Measurements from ENCODE around the gene H3-3A. TPM values are rescaled to one million over a fixed set of nuclear protein-coding genes. Genes with fewer than 3 reads are reported as not detected.

H3-3A gene
- total and polyA plus RNA-seq, 2 experiments from 2014 or later: 528 to 617 TPM

- H2AFZ ChIP-seq: no peak overlapping the region
- no peaks in the 10 kb centered on the region for H3K9me3 ChIP-seq (ENCODE audit: low read depth)
- H3K4me1 ChIP-seq (ENCODE audit: insufficient read depth): peaks cover 7% of the 10 kb centered on the region
- H3K27me3 ChIP-seq: no peaks in the 10 kb centered on the region
- no peak overlapping the region for H3K4me2 ChIP-seq
- WGBS (ENCODE audit: low lambda C conversion rate, missing lambda C conversion rate): 86% methylated on average over 6 of the region's 6 CpGs
- no peaks in the 10 kb centered on the region for H4K20me1 ChIP-seq (ENCODE audit: insufficient read depth, poor library complexity, severe bottlenecking)
- no peak overlapping the region for H3K4me3 ChIP-seq
- H3K9me2 ChIP-seq (replicated peaks; ENCODE audit: insufficient read depth): no peaks in the 10 kb centered on the region
- no peak overlapping the region for H3K27ac ChIP-seq
- DNase-seq (ENCODE audit: low spot score): no peak
- H3K79me2 ChIP-seq: no peaks in the 10 kb centered on the region
- TF ChIP-seq EZH2 (IDR thresholded peaks at IDR 0.05; ENCODE audit: borderline replicate concordance) (no peak), EZH2phosphoT487 (IDR thresholded peaks at IDR 0.05; ENCODE audit: low read depth, severe bottlenecking, unreplicated experiment) (no peak), CTCF (IDR thresholded peaks at IDR 0.05; ENCODE audit: poor library complexity) (no peak)
- H3K36me3 ChIP-seq (replicated peaks; ENCODE audit: insufficient read depth, low read depth): no peaks in the 10 kb centered on the region
These were observed 56.7 kb downstream of the H3-3A start for GRCh38 chr1:226119169-226119568.

GRCh38 chr1:226120398-226120797, 57.9 kb downstream of the H3-3A start:
- TF ChIP-seq CTCF (IDR thresholded peaks at IDR 0.05; ENCODE audit: poor library complexity) (no peak), EZH2 (IDR thresholded peaks at IDR 0.05; ENCODE audit: borderline replicate concordance) (no peak), EZH2phosphoT487 (IDR thresholded peaks at IDR 0.05; ENCODE audit: low read depth, severe bottlenecking, unreplicated experiment) (no peak)
- Histone ChIP-seq H3K4me1 (ENCODE audit: insufficient read depth) (peaks cover 7% of the 10 kb centered on the region), H2AFZ (no peak overlapping the region), H3K36me3 (replicated peaks; ENCODE audit: insufficient read depth, low read depth) (no peaks in the 10 kb centered on the region), H3K79me2 (no peaks in the 10 kb centered on the region), H3K9me3 (ENCODE audit: low read depth) (no peaks in the 10 kb centered on the region), H3K4me3 (no peak overlapping the region), H3K27me3 (no peaks in the 10 kb centered on the region), H3K9me2 (replicated peaks; ENCODE audit: insufficient read depth) (no peaks in the 10 kb centered on the region), H4K20me1 (ENCODE audit: insufficient read depth, poor library complexity, severe bottlenecking) (no peaks in the 10 kb centered on the region), H3K27ac (no peak overlapping the region), H3K4me2 (no peak overlapping the region)
- DNase-seq (ENCODE audit: low spot score): no peak
- 88% methylated on average over 5 of the region's 5 CpGs for WGBS (ENCODE audit: low lambda C conversion rate, missing lambda C conversion rate)

- peak overlapping the region; percentile 97 for H3K4me3 ChIP-seq
- H2AFZ ChIP-seq: peak overlapping the region; percentile 49
- H3K79me2 ChIP-seq: no peaks in the 10 kb centered on the region
- H3K27ac ChIP-seq: peak overlapping the region; percentile 84
- peaks cover 7% of the 10 kb centered on the region for H3K4me1 ChIP-seq (ENCODE audit: insufficient read depth)
- no peak for DNase-seq (ENCODE audit: low spot score)
- H4K20me1 ChIP-seq (ENCODE audit: insufficient read depth, poor library complexity, severe bottlenecking): no peaks in the 10 kb centered on the region
- H3K4me2 ChIP-seq: peak overlapping the region; percentile 100
- no peaks in the 10 kb centered on the region for H3K9me2 ChIP-seq (replicated peaks; ENCODE audit: insufficient read depth)
- no peaks in the 10 kb centered on the region for H3K9me3 ChIP-seq (ENCODE audit: low read depth)
- H3K36me3 ChIP-seq (replicated peaks; ENCODE audit: insufficient read depth, low read depth): no peaks in the 10 kb centered on the region
- TF ChIP-seq EZH2phosphoT487 (IDR thresholded peaks at IDR 0.05; ENCODE audit: low read depth, severe bottlenecking, unreplicated experiment) (no peak), CTCF (IDR thresholded peaks at IDR 0.05; ENCODE audit: poor library complexity) (no peak), EZH2 (IDR thresholded peaks at IDR 0.05; ENCODE audit: borderline replicate concordance) (no peak)
- 22% methylated on average over 22 of the region's 37 CpGs for WGBS (ENCODE audit: low lambda C conversion rate, missing lambda C conversion rate)
- no peaks in the 10 kb centered on the region for H3K27me3 ChIP-seq
These were observed 58.6 kb downstream of the H3-3A start for GRCh38 chr1:226121049-226121586.

Other genes starting within 250 kb of the H3-3A start
- gene TMEM63A, start 180.3 kb upstream of the H3-3A start, total RNA-seq: 35.8 and 47.5 TPM in 2 replicates
- gene TMEM63A, start 180.3 kb upstream of the H3-3A start, polyA plus RNA-seq: 38.8 and 58.8 TPM in 2 replicates
- gene LEFTY1, start 173.6 kb upstream of the H3-3A start, total RNA-seq: 3.8 and 5.8 TPM in 2 replicates
- gene LEFTY1, start 173.6 kb upstream of the H3-3A start, polyA plus RNA-seq: 3.9 and 4.5 TPM in 2 replicates
- gene PYCR2, start 138.5 kb upstream of the H3-3A start, total RNA-seq: 26.9 and 33.5 TPM in 2 replicates
- gene PYCR2, start 138.5 kb upstream of the H3-3A start, polyA plus RNA-seq: 49.2 and 60.1 TPM in 2 replicates
- gene LEFTY2, start 121.5 kb upstream of the H3-3A start, total RNA-seq: 0.16 and 0.60 TPM in 2 replicates
- gene LEFTY2, start 121.5 kb upstream of the H3-3A start, polyA plus RNA-seq: 0.55 and 1.1 TPM in 2 replicates
- 24.2 and 27.3 TPM in 2 replicates for gene SDE2, start 63.4 kb upstream of the H3-3A start, total RNA-seq
- 14.0 and 14.6 TPM in 2 replicates for gene SDE2, start 63.4 kb upstream of the H3-3A start, polyA plus RNA-seq
- gene ACBD3, start 124.0 kb downstream of the H3-3A start, total RNA-seq: 60.3 and 66.8 TPM in 2 replicates
- 46.4 and 50.8 TPM in 2 replicates for gene ACBD3, start 124.0 kb downstream of the H3-3A start, polyA plus RNA-seq
- gene MIXL1, start 160.9 kb downstream of the H3-3A start, total RNA-seq: 0.07 TPM in 1 of 2 replicates, not detected in the other
- gene MIXL1, start 160.9 kb downstream of the H3-3A start, polyA plus RNA-seq: 0.84 and 2.2 TPM in 2 replicates
- gene LIN9, start 246.4 kb downstream of the H3-3A start, total RNA-seq: 5.7 and 6.2 TPM in 2 replicates
- gene LIN9, start 246.4 kb downstream of the H3-3A start, polyA plus RNA-seq: 2.9 TPM in 2 replicates